Activated CD4-positive, alpha-beta memory T cell treated with anti-CD3 and anti-CD28 coated beads, Interleukin-2, amount 10 ng/mL, durations not matched to agents 7 days and 5 days (primary cell): ENCODE results near the gene IQSEC1. TPM values are rescaled to one million over a fixed set of nuclear protein-coding genes. Genes with fewer than 3 reads are reported as not detected.

ENCODE experiments used
- CTCF ChIA-PET: fragments of 350-600 bp; sonication (Branson Sonifier 250); formaldehyde crosslinking; loops from one replicate; lab custom pipeline; 2021; ENCODE audit warnings: antibody characterized with exemption, inconsistent platforms; lab: Charles Lee
- POLR2A ChIA-PET: fragments of 350-600 bp; sonication (Branson Sonifier 250); formaldehyde crosslinking; loops from one replicate; lab custom pipeline; 2021; ENCODE audit warnings: antibody characterized with exemption; lab: Charles Lee
- DNase-seq: peaks from one replicate; pipeline ENCODE4 v3.0.0-alpha.2; 2020
- H3K27ac Mint-ChIP-seq: one replicate; pipeline ENCODE4 v1.8.0; 2021; ENCODE audit warnings: mild to moderate bottlenecking, mixed read lengths
- H3K27me3 Mint-ChIP-seq: one replicate; pipeline ENCODE4 v1.8.0; 2021; ENCODE audit warnings: mixed read lengths
- H3K36me3 Mint-ChIP-seq: one replicate; pipeline ENCODE4 v1.8.0; 2021; ENCODE audit warnings: low read depth, mixed read lengths
- H3K4me1 Mint-ChIP-seq: one replicate; pipeline ENCODE4 v1.8.0; 2021; ENCODE audit warnings: mixed read lengths
- H3K4me3 Mint-ChIP-seq: one replicate; pipeline ENCODE4 v1.8.0; 2021; ENCODE audit warnings: mild to moderate bottlenecking, mixed read lengths
- H3K9me3 Mint-ChIP-seq: one replicate; pipeline ENCODE4 v1.8.0; 2021; ENCODE audit warnings: mixed read lengths
- total RNA-seq, 2 experiments: library from RNA; stranded (reverse); gene quantifications; one replicate each; pipeline ENCODE4 v1.2.3, GENCODE V29; 2021

The IQSEC1 gene
- total RNA-seq, 2 experiments from 2014 or later: 99.8 to 100 TPM

DNA sequence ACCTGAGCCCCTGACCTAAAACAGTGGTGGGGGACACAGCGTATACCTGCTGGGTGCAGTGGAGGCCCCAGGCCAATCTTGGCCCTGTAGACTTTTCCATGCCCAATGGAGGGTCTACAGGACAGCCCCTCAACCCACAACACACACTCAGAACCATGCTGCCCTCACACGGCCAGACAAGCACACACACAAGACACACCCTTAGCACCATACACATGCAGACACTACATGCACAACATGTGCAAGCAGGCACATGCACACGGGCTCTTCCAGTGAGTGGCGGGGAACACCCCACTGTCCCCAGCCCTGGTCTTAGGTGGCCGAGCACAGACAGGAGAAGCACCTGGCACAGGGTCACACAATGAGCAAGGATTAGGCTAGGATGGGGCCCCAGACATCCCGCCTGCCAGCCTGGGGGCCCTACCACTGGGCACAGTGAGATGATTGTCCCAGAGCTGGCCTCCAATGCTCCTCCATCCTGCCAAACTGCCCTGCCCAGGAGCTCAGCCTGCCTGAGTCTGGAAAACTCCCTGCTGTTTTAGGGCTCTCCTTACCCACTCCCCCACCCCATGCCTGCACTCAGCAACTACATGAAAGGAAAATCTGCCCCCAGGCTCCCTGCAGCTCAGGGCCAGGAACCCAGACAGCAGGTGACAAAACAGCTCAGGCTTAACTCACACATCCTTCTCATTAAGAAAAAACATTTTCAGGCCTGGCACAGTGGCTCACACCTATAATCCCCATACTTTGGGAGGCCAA is 15.8 kb downstream of the IQSEC1 start:
- Mint-ChIP-seq H3K27ac (no peak overlapping the region), H3K4me1 (no peaks in the 10 kb centered on the region), H3K9me3 (no peaks in the 10 kb centered on the region), H3K36me3 (no peaks in the 10 kb centered on the region), H3K27me3 (peaks cover 8% of the 10 kb centered on the region), H3K4me3 (no peak overlapping the region)
- DNase-seq: no peak
- POLR2A ChIA-PET: interaction anchor here (1.1 kb wide), 1 partner anchor 49 kb away, joined by 3 read pairs; no protein-coding TSS in a partner anchor
- CTCF ChIA-PET: no interaction called here

DNA sequence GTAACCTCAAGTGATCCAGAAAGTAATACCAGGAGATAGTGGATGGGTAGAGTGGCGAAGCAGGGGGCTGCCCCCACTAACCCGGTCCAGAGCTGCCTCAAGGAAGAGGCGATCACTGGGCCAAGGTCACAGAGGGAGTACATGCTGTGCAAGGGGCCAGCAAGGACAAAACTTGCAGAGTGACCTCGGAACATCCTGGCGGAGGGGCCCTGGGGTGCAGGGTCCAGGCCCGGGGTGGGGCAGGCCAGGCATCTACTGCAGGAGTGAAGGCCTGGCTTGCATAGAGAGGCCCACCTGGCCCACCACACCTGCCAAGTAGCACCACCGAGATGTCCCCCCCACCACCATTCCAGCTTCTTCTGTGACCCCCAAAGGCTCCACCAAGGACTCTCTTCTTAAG is 17.6 kb downstream of the IQSEC1 start:
- H3K4me3 Mint-ChIP-seq: no peak overlapping the region
- DNase-seq: no peak
- H3K27me3 Mint-ChIP-seq: peaks cover 8% of the 10 kb centered on the region
- H3K4me1 Mint-ChIP-seq: no peaks in the 10 kb centered on the region
- no peaks in the 10 kb centered on the region for H3K36me3 Mint-ChIP-seq
- CTCF ChIA-PET: interaction anchor here (1.0 kb wide), 1 partner anchor 36 kb away, joined by 3 read pairs; no protein-coding TSS in a partner anchor
- H3K9me3 Mint-ChIP-seq: no peaks in the 10 kb centered on the region
- POLR2A ChIA-PET: no interaction called here
- no peak overlapping the region for H3K27ac Mint-ChIP-seq

DNA sequence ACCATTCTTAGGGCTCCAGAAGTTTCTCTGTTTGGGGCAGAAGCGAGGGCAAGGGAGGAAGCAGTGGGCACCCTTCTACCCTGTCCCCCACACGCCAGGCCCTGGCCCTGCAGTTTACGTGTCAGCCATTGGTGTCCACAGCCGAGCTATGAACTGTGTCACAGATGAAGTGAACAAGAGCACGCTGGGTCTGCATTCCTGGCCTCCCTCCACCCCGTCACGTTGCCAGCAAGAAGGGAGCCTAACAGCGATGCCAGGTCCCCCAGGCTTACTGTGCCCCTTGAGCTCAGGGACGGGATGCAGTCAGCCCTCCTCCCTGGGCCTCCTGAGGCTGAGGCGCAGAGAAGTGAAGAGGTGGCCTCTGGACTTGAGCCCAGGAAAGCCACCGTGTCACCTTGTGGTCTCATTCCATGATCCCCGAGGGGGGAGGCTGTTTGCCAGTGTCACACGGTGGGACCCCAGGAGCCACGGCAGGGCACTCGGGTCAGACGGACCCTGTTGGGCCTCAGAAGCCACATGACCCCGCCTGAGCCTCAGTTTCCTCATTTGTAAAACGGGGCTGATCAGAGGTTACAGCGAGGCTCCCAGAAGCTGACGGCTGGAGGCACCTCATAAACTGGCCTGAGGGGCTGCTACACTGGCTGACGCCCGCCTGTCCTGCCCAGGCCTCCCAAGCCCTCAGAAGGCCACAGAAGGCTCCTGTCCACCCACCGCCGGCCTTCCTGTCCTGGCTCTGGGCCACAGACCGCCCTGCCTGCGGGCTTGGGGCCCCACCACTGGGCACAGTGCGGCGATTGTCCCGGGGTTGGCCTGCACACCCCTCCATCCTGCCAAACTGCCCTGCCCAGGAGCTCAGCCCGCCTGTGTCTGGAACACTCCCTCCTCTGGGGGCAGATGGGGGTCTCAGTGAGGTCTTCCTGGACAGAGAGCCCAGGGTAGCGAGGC is 18.6 kb downstream of the IQSEC1 start:
- no peaks in the 10 kb centered on the region for H3K9me3 Mint-ChIP-seq
- DNase-seq: no peak
- no peak overlapping the region for H3K4me3 Mint-ChIP-seq
- no peaks in the 10 kb centered on the region for H3K4me1 Mint-ChIP-seq
- H3K27ac Mint-ChIP-seq: no peak overlapping the region
- ChIA-PET POLR2A (no interaction called here), CTCF (no interaction called here)
- H3K27me3 Mint-ChIP-seq: peaks cover 8% of the 10 kb centered on the region
- H3K36me3 Mint-ChIP-seq: no peaks in the 10 kb centered on the region

DNA sequence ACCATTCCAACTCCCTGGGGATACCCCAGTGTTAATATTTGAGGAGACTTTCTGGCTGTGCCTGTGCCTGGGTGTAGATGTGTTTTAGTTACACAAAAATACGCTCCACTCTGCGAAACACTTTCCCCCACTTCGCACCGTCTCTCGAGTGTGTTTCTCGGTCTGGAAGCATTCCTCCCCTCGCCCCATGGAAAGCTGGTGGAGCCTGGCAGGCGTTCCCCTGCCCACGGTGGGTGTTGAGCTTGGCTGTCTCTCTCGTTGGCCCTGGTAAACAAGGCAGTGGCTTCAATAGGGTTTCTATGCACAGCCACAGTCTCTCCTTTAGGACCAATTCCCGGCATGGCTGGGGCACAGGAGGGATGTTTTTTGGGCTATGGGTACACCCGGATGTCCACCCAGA is 19.3 kb downstream of the IQSEC1 start:
- no peaks in the 10 kb centered on the region for H3K4me1 Mint-ChIP-seq
- H3K36me3 Mint-ChIP-seq: no peaks in the 10 kb centered on the region
- peaks cover 8% of the 10 kb centered on the region for H3K27me3 Mint-ChIP-seq
- H3K9me3 Mint-ChIP-seq: no peaks in the 10 kb centered on the region
- ChIA-PET CTCF (no interaction called here), POLR2A (no interaction called here)
- H3K27ac Mint-ChIP-seq: no peak overlapping the region
- H3K4me3 Mint-ChIP-seq: no peak overlapping the region
- DNase-seq: no peak

DNA sequence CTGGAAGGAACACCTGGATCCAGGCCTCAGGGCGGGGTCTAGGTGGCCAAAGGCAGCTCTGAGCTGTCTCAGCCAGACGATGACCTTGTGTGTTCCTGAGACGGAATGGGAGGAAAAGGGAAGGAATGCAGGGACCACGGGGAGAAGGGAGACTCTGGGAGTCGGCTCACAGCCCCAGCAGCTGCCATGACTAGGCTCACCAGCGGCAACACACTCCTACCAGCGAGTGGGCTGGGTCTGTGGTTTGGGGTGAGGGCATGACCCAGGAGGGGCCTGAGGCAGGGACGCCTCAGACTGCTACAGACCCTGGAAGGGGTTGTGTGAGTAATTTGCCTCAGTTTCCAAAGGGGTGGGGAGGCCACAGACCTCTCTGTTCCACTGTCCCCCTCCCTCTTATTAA is 19.8 kb downstream of the IQSEC1 start:
- no peak for DNase-seq
- Mint-ChIP-seq H3K27ac (no peak overlapping the region), H3K27me3 (peaks cover 8% of the 10 kb centered on the region), H3K9me3 (no peaks in the 10 kb centered on the region), H3K36me3 (no peaks in the 10 kb centered on the region), H3K4me3 (no peak overlapping the region), H3K4me1 (no peaks in the 10 kb centered on the region)
- ChIA-PET CTCF (interaction anchor here (1.0 kb wide), 1 partner anchor 38 kb away, joined by 4 read pairs; no protein-coding TSS in a partner anchor), POLR2A (no interaction called here)

DNA sequence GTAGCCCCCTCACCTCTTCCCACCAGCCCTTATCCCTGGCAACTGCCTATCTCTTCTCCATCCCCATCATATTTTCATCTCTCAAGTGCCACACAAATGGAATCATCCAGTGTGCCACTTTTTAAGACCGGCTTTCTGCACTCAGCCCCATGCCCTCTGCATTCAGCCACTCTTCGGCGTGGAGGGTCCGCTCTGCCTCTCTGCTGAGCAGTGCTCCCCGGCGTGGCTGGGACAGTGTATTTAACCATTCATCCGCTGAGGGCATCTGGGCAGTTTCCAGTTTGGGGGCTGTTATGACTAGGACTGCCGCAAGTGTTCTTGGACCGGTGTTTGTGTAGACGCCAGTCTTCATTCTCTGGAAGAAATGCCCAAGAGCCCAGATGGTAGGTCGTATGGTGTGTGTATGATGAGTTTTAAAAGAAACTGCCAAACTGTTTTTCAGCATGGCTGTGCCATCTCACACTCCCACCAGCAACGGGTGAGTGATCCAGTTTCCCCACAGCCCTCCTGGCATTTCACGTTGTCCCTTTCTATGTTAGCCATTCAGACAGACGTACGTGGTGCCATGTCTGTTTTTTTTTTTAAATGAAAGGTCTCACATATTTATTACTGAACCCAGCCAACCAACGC is 20.9 kb downstream of the IQSEC1 start:
- POLR2A ChIA-PET: no interaction called here
- no peak overlapping the region for H3K27ac Mint-ChIP-seq
- no peak overlapping the region for H3K4me3 Mint-ChIP-seq
- CTCF ChIA-PET: interaction anchor here (1.0 kb wide), 1 partner anchor 40 kb away, joined by 4 read pairs; no protein-coding TSS in a partner anchor
- no peaks in the 10 kb centered on the region for H3K9me3 Mint-ChIP-seq
- no peaks in the 10 kb centered on the region for H3K36me3 Mint-ChIP-seq
- H3K4me1 Mint-ChIP-seq: no peaks in the 10 kb centered on the region
- peaks cover 8% of the 10 kb centered on the region for H3K27me3 Mint-ChIP-seq
- no peak for DNase-seq

DNA sequence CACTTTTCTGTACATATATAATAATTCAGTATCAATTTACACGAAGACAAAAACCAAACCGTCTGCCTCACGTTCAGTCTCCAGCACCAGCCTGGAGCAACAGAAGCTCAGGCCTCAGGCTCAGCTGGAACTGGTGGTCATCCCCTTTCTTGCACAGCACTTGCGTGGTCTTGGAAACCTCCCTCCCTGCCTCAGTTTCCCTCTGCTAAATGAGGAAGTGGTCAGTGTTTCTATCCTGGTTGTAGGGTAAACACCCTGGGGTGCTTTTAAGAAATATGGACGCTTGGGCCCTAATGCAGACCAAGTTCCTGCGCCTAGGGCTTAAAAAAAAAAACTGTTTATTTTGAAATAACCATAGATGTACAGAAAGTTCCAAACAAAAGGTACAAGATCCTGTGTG is 21.6 kb downstream of the IQSEC1 start:
- ChIA-PET CTCF (no interaction called here), POLR2A (interaction anchor here (1.6 kb wide), 1 partner anchor 39 kb away, joined by 3 read pairs; no protein-coding TSS in a partner anchor)
- no peaks in the 10 kb centered on the region for H3K36me3 Mint-ChIP-seq
- H3K4me1 Mint-ChIP-seq: peaks cover 3% of the 10 kb centered on the region
- no peak overlapping the region for H3K27ac Mint-ChIP-seq
- no peak for DNase-seq
- H3K27me3 Mint-ChIP-seq: peaks cover 8% of the 10 kb centered on the region
- H3K9me3 Mint-ChIP-seq: no peaks in the 10 kb centered on the region
- H3K4me3 Mint-ChIP-seq: no peak overlapping the region

DNA sequence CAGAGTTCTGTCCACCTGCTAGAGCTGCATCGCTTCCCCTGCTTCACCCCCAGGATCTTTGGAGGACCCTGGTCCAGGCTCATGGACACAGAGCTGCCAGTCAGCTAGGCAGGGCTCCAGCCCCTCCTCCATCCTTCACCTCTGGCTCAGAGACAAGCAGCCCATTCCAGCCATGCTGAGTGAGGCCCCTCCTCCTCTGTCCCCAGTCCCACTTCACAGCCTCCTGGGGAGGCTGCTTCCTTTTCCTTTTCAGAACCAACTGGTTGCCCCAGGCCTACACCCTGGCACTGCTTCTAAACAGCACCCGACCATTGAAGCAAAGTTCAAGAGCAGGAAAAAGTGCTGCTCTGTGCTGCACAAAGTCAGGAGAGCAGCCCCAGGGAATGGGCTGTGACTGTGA is 22.2 kb downstream of the IQSEC1 start:
- no peak overlapping the region for H3K27ac Mint-ChIP-seq
- H3K4me1 Mint-ChIP-seq: peaks cover 7% of the 10 kb centered on the region
- ChIA-PET POLR2A (interaction anchor here (1.6 kb wide), 1 partner anchor 39 kb away, joined by 3 read pairs; no protein-coding TSS in a partner anchor), CTCF (interaction anchor here (1.0 to 1.9 kb wide), 3 partner anchors 11 to 41 kb away, joined by 3 to 5 read pairs (median 3); no protein-coding TSS in a partner anchor)
- H3K9me3 Mint-ChIP-seq: no peaks in the 10 kb centered on the region
- DNase-seq: no peak
- peaks cover 8% of the 10 kb centered on the region for H3K27me3 Mint-ChIP-seq
- no peak overlapping the region for H3K4me3 Mint-ChIP-seq
- H3K36me3 Mint-ChIP-seq: no peaks in the 10 kb centered on the region

DNA sequence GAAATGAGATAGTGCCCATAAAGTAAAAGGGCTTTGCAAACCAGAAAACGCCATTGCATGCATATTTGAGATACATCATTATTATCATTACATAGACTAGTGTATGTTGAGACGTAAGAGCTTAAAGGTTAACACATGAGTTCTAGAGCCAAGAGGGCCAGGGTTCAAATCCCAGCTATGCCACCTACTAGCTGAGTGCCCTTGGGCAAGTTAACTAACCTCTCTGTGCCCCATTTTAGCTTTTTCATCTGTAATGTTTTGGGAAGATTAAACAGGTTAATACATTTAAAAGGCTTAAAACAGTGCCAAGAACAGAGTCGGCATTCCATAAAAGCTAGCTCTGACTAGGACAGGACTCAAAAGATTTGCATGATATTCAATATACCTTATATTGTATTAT is 22.8 kb downstream of the IQSEC1 start:
- CTCF ChIA-PET: interaction anchor here (1.0 to 1.9 kb wide), 3 partner anchors 11 to 42 kb away, joined by 3 to 5 read pairs (median 3); no protein-coding TSS in a partner anchor

DNA sequence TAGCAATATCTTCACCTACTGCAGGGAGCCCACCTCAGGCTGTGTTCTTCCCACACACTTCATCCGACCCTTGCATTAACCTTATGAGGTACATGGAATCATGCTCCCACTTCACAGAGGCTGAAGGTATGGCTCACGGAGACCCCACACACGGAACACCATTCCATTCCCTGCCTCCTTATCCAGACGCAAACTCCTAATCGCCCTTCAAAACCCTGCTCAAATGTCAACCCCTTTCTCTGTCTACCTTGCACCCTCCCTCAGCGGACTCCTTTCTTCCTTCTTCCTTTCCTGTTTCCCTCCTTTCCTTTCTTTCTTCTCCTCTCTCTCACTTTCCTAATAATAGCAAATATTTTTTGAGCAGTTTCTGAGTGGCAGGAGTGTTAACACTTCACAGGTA is 23.8 kb downstream of the IQSEC1 start:
- peaks cover 11% of the 10 kb centered on the region for H3K4me1 Mint-ChIP-seq
- ChIA-PET POLR2A (no interaction called here), CTCF (interaction anchor here (1.9 kb wide), 1 partner anchor 43 kb away, joined by 5 read pairs; no protein-coding TSS in a partner anchor)
- no peak overlapping the region for H3K4me3 Mint-ChIP-seq
- H3K27me3 Mint-ChIP-seq: peaks cover 8% of the 10 kb centered on the region
- no peaks in the 10 kb centered on the region for H3K36me3 Mint-ChIP-seq
- H3K27ac Mint-ChIP-seq: no peak overlapping the region
- no peak for DNase-seq
- H3K9me3 Mint-ChIP-seq: no peaks in the 10 kb centered on the region

More for the DNA sequence above, 22.8 kb downstream of the IQSEC1 start:
- no peaks in the 10 kb centered on the region for H3K36me3 Mint-ChIP-seq
- H3K4me3 Mint-ChIP-seq: no peak overlapping the region
- peaks cover 11% of the 10 kb centered on the region for H3K4me1 Mint-ChIP-seq
- POLR2A ChIA-PET: interaction anchor here (1.6 kb wide), 1 partner anchor 38 kb away, joined by 3 read pairs; no protein-coding TSS in a partner anchor
- no peak overlapping the region for H3K27ac Mint-ChIP-seq
- H3K27me3 Mint-ChIP-seq: peaks cover 8% of the 10 kb centered on the region
- H3K9me3 Mint-ChIP-seq: no peaks in the 10 kb centered on the region
- DNase-seq: no peak

DNA sequence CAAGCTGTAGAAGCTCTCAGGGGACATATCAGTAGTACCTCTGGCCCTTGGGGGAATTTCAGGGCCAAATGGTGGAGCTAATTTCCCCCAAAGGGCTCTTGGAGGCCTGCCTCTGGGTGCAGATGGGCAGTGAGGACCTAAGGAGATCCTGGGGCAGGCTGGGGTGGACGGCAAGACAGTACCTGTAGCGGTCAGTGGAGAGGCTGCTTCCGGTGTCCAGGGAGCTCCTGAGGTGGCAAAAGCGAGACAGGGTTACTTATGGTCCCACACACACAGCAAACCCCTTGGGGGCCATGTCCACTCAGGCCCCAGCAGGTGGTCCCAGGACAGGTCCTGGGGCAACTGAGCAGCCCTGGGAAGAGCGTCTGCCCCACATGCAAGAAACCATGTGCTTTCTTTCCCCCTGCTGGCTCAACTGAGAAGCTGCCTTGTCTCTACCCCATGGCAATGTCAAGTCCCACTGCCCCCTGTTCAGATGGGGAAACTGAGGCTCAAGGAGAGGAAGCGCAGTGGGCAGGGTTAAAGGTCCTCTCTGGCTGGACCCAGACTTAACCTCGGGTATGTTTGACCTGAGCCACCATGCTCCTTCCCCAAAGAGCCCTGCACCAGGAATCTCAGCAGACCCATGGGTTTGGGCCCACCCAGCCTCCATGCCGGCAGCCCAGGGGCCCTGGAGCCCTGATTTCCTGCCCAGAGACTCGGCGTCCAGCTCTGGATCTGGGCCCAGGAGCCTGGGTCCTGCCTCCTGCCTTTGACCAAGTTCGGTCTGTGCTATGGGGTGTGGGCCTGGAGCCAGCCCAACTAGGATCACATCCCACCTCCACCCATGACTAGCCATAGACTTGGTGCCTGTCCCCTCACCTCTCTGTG is 25.7 kb downstream of the IQSEC1 start:
- Mint-ChIP-seq H3K27me3 (peaks cover under 1% of the 10 kb centered on the region), H3K36me3 (no peaks in the 10 kb centered on the region), H3K4me1 (peaks cover 11% of the 10 kb centered on the region), H3K27ac (no peak overlapping the region), H3K9me3 (no peaks in the 10 kb centered on the region), H3K4me3 (no peak overlapping the region)
- ChIA-PET CTCF (interaction anchor here (0.9 to 1.0 kb wide), 2 partner anchors 63 to 180 kb away, joined by 3 read pairs; no protein-coding TSS in a partner anchor), POLR2A (interaction anchor here (1.8 kb wide), 1 partner anchor 24 kb away, joined by 4 read pairs; no protein-coding TSS in a partner anchor)
- DNase-seq: no peak
